ENCODE results near the gene ATP6AP1. TPM values are rescaled to one million over a fixed set of nuclear protein-coding genes. Genes with fewer than 3 reads are reported as not detected.

The ATP6AP1 gene
- total and polyA plus RNA-seq, 2 of the 13 experiments (the other 11 are each of a cell fraction or from before 2014, with no cell fraction given), result 56.7 to 110 TPM

DNA sequence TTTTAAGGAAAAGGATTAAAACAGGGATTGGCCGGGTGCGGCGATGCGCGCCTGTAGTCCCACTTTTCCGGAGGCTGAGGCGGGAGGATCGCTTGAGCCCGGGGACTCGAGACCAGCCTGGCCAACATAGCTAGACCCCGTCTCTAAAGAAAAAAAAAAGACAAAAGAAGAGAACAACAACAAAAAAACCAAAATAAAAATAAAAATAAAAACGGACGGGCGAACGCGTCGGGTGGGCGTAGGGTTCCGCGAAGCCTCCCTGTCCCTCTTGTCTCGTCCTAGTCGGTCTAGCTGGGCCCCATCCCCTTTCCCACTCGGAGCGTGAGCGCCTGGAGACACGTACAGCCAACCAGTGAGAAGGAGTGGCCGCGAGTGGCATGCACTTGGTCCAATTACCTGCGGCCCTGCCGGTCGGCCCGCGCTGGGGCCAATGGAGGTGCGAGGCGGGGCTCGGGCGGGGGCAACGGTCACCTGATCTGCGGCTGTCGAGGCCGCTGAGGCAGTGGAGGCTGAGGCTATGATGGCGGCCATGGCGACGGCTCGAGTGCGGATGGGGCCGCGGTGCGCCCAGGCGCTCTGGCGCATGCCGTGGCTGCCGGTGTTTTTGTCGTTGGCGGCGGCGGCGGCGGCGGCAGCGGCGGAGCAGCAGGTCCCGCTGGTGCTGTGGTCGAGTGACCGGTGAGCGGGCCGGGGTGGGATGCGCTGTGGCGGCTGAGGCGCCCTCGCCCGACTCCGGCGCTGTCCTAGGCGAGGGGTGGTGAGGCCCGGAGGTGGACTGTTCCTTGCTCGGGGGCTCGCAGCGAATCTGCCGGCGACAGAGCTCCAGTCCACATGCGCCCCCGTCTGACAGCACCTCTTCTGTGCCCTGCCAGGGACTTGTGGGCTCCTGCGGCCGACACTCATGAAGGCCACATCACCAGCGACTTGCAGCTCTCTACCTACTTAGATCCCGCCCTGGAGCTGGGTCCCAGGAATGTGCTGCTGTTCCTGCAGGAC is at the start of gene ATP6AP1 (continued):
- TF ChIP-seq DNMT1 (CRISPR knock-in tag; IDR thresholded peaks at IDR 0.05), result no peak
- TF ChIP-seq SALL1 (CRISPR knock-in tag; IDR thresholded peaks at IDR 0.05), result peak; percentile 53
- no peak for TF ChIP-seq CAMTA2 (CRISPR knock-in tag; IDR thresholded peaks at IDR 0.05; ENCODE audit: borderline replicate concordance)
- no peak for TF ChIP-seq ZNF460 (CRISPR knock-in tag; IDR thresholded peaks at IDR 0.05; ENCODE audit: borderline replicate concordance)
- no peak for TF ChIP-seq SMAD3 (CRISPR knock-in tag; IDR thresholded peaks at IDR 0.05)
- TF ChIP-seq ZBTB7B (CRISPR knock-in tag; IDR thresholded peaks at IDR 0.05), result no peak
- no peak; the same call in 1 of the 2 replicates for TF ChIP-seq ZBTB42 (CRISPR knock-in tag; IDR thresholded peaks at IDR 0.05)
- TF ChIP-seq, protein P1, sequence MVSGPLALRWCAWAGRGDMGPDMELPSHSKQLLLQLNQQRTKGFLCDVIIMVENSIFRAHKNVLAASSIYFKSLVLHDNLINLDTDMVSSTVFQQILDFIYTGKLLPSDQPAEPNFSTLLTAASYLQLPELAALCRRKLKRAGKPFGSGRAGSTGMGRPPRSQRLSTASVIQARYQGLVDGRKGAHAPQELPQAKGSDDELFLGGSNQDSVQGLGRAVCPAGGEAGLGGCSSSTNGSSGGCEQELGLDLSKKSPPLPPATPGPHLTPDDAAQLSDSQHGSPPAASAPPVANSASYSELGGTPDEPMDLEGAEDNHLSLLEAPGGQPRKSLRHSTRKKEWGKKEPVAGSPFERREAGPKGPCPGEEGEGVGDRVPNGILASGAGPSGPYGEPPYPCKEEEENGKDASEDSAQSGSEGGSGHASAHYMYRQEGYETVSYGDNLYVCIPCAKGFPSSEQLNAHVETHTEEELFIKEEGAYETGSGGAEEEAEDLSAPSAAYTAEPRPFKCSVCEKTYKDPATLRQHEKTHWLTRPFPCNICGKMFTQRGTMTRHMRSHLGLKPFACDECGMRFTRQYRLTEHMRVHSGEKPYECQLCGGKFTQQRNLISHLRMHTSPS (CRISPR knock-in tag; IDR thresholded peaks at IDR 0.05; ENCODE audit: low read depth), result no peak
- no peak for TF ChIP-seq ZNF557 (CRISPR knock-in tag; IDR thresholded peaks at IDR 0.05)
- TF ChIP-seq SOX13 (IDR thresholded peaks at IDR 0.05), result no peak
- TF ChIP-seq SOX13 (CRISPR knock-in tag; conservative IDR thresholded peaks at IDR 0.05 in 1 of 2, IDR thresholded peaks at IDR 0.05 in 1 of 2), result no peak
- TF ChIP-seq ZNF331 (CRISPR knock-in tag; IDR thresholded peaks at IDR 0.05), result no peak
- TF ChIP-seq TGIF2 (CRISPR knock-in tag; IDR thresholded peaks at IDR 0.05), result no peak
- TF ChIP-seq HNRNPL (IDR thresholded peaks at IDR 0.05; ENCODE audit: low read depth, low read length), result no peak
- TF ChIP-seq MYPOP (CRISPR knock-in tag; IDR thresholded peaks at IDR 0.05), result no peak
- TF ChIP-seq, protein P2, sequence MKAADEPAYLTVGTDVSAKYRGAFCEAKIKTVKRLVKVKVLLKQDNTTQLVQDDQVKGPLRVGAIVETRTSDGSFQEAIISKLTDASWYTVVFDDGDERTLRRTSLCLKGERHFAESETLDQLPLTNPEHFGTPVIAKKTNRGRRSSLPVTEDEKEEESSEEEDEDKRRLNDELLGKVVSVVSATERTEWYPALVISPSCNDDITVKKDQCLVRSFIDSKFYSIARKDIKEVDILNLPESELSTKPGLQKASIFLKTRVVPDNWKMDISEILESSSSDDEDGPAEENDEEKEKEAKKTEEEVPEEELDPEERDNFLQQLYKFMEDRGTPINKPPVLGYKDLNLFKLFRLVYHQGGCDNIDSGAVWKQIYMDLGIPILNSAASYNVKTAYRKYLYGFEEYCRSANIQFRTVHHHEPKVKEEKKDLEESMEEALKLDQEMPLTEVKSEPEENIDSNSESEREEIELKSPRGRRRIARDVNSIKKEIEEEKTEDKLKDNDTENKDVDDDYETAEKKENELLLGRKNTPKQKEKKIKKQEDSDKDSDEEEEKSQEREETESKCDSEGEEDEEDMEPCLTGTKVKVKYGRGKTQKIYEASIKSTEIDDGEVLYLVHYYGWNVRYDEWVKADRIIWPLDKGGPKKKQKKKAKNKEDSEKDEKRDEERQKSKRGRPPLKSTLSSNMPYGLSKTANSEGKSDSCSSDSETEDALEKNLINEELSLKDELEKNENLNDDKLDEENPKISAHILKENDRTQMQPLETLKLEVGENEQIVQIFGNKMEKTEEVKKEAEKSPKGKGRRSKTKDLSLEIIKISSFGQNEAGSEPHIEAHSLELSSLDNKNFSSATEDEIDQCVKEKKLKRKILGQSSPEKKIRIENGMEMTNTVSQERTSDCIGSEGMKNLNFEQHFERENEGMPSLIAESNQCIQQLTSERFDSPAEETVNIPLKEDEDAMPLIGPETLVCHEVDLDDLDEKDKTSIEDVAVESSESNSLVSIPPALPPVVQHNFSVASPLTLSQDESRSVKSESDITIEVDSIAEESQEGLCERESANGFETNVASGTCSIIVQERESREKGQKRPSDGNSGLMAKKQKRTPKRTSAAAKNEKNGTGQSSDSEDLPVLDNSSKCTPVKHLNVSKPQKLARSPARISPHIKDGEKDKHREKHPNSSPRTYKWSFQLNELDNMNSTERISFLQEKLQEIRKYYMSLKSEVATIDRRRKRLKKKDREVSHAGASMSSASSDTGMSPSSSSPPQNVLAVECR (CRISPR knock-in tag; IDR thresholded peaks at IDR 0.05; ENCODE audit: borderline replicate concordance), result peak; percentile 92
- TF ChIP-seq ZNF562 (CRISPR knock-in tag; IDR thresholded peaks at IDR 0.05; ENCODE audit: borderline replicate concordance), result no peak
- TF ChIP-seq, protein P3, sequence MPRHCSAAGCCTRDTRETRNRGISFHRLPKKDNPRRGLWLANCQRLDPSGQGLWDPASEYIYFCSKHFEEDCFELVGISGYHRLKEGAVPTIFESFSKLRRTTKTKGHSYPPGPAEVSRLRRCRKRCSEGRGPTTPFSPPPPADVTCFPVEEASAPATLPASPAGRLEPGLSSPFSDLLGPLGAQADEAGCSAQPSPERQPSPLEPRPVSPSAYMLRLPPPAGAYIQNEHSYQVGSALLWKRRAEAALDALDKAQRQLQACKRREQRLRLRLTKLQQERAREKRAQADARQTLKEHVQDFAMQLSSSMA (CRISPR knock-in tag; IDR thresholded peaks at IDR 0.05), result no peak
- no peak for TF ChIP-seq TOE1 (CRISPR knock-in tag; IDR thresholded peaks at IDR 0.05)
- peak; percentile 29; the same call in 1 of the 2 replicates for TF ChIP-seq RXRA (CRISPR knock-in tag; IDR thresholded peaks at IDR 0.05)
- no peak for TF ChIP-seq ZNF430 (CRISPR knock-in tag; IDR thresholded peaks at IDR 0.05)
- TF ChIP-seq MYC (CRISPR knock-in tag; IDR thresholded peaks at IDR 0.05; ENCODE audit: borderline replicate concordance), result peak; percentile 71; the same call in 1 of the 2 replicates
- no peak for TF ChIP-seq ZFP62 (CRISPR knock-in tag; IDR thresholded peaks at IDR 0.05)
